RWPE1 (cell line): ENCODE measurements around the gene PRKD1.
A peak's percentile ranks its signal among the peaks of the same experiment; 100 is the strongest.

Experiments
- CTCF ChIA-PET: fragments of 350-600 bp; sonication (Branson Sonifier 250); formaldehyde crosslinking; extraction: SDS; loops from one replicate; lab custom pipeline; 2021; lab: Yijun Ruan, JAX
- POLR2A ChIA-PET: fragments of 400-600 bp; formaldehyde crosslinking; extraction: SDS; loops from one replicate; lab custom pipeline; 2020; ENCODE audit warnings: antibody characterized with exemption; ENCODE audit not compliant: low non-redundant PET; lab: Yijun Ruan, JAX
- DNase-seq: peaks from one replicate; pipeline ENCODE4 v3.0.0; 2012; ENCODE audit warnings: low spot score
- H3K27ac ChIP-seq: fragments of 450-650 bp; 2 replicates; pipeline ENCODE4 v1.5.1; 2017
- CTCF ChIP-seq: fragments of 450-650 bp; conservative IDR thresholded peaks from 2 replicates; pipeline ENCODE4 v1.5.1; 2017; ENCODE audit warnings: low read depth, mild to moderate bottlenecking

The PRKD1 gene

DNA sequence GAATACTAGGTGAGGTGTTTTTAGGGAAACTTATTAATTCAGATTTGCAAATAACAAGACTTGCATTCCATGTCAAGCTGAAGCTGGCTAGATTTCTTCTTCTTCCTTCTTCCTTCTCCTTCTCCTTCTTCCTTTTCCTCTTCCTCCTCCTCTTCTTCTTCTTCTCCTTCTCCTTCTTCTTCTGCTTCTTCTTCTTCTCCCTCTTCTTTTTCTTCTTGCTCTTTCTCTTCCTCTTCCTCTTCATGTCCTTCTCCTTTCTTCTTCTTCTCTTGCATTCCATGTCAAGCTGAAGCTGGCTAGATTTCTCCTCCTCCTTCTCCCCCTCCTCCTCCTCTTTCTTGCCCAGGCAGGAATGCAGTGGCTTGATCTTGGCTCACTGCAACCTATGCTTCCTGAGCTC, 297.8 kb downstream of the PRKD1 start:
- H3K27ac ChIP-seq, result no peak overlapping the region
- POLR2A ChIA-PET, result no interaction called here
- CTCF ChIA-PET, result interaction anchor here (0.6 kb wide), 1 partner anchor 60 kb away, joined by 3 read pairs; no protein-coding TSS in a partner anchor
- TF ChIP-seq CTCF, result no peak
- no peak for DNase-seq

DNA sequence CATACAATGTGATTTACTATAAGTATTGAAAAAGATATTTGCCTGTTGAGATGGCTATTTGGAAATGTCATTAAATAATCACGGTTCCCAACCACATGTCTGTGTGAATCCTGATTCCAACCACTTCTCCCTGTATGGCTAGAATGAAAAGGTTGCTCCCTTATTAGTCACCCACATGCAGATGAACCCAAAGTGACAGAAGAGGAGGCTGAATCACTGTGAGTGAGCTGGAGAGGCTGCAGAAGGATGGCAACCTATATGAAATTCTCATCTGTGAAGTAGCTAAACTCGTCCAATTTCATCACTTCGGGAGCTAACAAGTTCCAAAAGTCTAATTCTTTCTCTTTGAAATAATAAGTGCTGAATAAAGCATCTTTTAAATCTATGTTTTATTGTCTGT, 300.5 kb downstream of the PRKD1 start:
- no peak overlapping the region for H3K27ac ChIP-seq
- ChIA-PET CTCF (no interaction called here), POLR2A (no interaction called here)
- DNase-seq, result peak; percentile 0
- no peak for TF ChIP-seq CTCF

- TF ChIP-seq CTCF, result no peak
- CTCF ChIA-PET, result interaction anchor here (0.6 kb wide), 1 partner anchor 1689 kb away, joined by 3 read pairs; no protein-coding TSS in a partner anchor
- DNase-seq, result no peak
- POLR2A ChIA-PET, result no interaction called here
- no peak overlapping the region for H3K27ac ChIP-seq
Measured at GRCh38 chr14:29618323-29619067, 309.2 kb downstream of the PRKD1 start.

- ChIA-PET POLR2A (no interaction called here), CTCF (no interaction called here)
- TF ChIP-seq CTCF, result no peak
- no peak overlapping the region for H3K27ac ChIP-seq
- DNase-seq, result no peak
Measured at GRCh38 chr14:29616922-29617321, 310.7 kb downstream of the PRKD1 start.

- no peak for TF ChIP-seq CTCF
- no peak for DNase-seq
- ChIA-PET POLR2A (no interaction called here), CTCF (no interaction called here)
- H3K27ac ChIP-seq, result no peak overlapping the region
Measured at GRCh38 chr14:29608861-29609260, 318.8 kb downstream of the PRKD1 start.

DNA sequence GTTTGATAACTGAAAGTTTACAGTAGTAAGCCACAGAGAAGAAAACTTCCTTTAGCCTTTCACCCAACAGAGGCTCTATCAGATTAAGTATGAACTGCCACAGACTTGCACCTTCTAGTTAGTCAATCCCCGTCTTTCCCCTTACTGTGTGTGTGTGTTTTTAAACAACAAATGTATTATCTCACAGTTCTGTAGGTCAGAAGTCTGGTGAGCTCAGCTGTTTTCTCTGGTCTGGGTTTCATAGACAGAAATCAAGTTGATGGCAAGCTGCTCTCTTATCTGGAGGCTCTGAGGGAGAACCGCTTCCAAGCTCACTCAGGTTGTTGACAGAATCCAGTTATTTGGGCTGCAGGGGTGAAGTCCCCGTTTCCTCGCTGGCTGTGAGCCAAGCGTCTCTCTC, 320.5 kb downstream of the PRKD1 start:
- no peak for TF ChIP-seq CTCF
- H3K27ac ChIP-seq, result no peak overlapping the region
- no peak for DNase-seq
- ChIA-PET POLR2A (no interaction called here), CTCF (no interaction called here)
